Transverse colon (tissue), 4 donors: ENCODE measurements around the gene STK38L.

Source experiments
- CTCF ChIP-seq, 5 experiments: fragments of 200-600 bp in 3 of 5; fragments of 450-650 bp in 2 of 5; sonication (generic) in 3 of 5; IDR thresholded peaks; 1 replicate in 2 of 5; 2 replicates in 3 of 5; pipeline ENCODE4 v1.5.1; 2016 to 2017; ENCODE audit warnings: antibody characterized with exemption in 5 of 5, inconsistent platforms in 3 of 5, mild to moderate bottlenecking in 2 of 5, moderate library complexity in 1 of 5
- EP300 ChIP-seq: sonication (generic); formaldehyde crosslinking; IDR thresholded peaks from one replicate; pipeline ENCODE4 v1.6.1; 2017; ENCODE audit warnings: antibody characterized with exemption, low read depth
- POLR2A ChIP-seq: fragments of 450-650 bp; IDR thresholded peaks from one replicate; pipeline ENCODE4 v1.6.1; 2016; ENCODE audit warnings: antibody characterized with exemption, mild to moderate bottlenecking, moderate library complexity
- POLR2AphosphoS5 ChIP-seq, 3 donors: sonication (generic); formaldehyde crosslinking; IDR thresholded peaks; one replicate each; pipeline ENCODE4 v1.6.1; 2016; ENCODE audit warnings: antibody characterized with exemption in 3 of 3

- TF ChIP-seq POLR2A (no peak), CTCF (IDR thresholded peaks at IDR 0.05) (no peak), POLR2AphosphoS5 (IDR thresholded peaks at IDR 0.05) (no peak), EP300 (no peak)
Observed at GRCh38 chr12:27284021-27284420, 39.9 kb downstream of the STK38L start.
